ENCODE measurements around the gene PGS1.
"Not testable (repeated sequence)": the region's sequence is repeated elsewhere in the genome, so short reads cannot be mapped to it uniquely, and the experiment has no call there.

Gene PGS1, protein sequence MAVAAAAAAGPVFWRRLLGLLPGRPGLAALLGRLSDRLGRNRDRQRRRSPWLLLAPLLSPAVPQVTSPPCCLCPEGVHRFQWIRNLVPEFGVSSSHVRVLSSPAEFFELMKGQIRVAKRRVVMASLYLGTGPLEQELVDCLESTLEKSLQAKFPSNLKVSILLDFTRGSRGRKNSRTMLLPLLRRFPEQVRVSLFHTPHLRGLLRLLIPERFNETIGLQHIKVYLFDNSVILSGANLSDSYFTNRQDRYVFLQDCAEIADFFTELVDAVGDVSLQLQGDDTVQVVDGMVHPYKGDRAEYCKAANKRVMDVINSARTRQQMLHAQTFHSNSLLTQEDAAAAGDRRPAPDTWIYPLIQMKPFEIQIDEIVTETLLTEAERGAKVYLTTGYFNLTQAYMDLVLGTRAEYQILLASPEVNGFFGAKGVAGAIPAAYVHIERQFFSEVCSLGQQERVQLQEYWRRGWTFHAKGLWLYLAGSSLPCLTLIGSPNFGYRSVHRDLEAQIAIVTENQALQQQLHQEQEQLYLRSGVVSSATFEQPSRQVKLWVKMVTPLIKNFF

DNA sequence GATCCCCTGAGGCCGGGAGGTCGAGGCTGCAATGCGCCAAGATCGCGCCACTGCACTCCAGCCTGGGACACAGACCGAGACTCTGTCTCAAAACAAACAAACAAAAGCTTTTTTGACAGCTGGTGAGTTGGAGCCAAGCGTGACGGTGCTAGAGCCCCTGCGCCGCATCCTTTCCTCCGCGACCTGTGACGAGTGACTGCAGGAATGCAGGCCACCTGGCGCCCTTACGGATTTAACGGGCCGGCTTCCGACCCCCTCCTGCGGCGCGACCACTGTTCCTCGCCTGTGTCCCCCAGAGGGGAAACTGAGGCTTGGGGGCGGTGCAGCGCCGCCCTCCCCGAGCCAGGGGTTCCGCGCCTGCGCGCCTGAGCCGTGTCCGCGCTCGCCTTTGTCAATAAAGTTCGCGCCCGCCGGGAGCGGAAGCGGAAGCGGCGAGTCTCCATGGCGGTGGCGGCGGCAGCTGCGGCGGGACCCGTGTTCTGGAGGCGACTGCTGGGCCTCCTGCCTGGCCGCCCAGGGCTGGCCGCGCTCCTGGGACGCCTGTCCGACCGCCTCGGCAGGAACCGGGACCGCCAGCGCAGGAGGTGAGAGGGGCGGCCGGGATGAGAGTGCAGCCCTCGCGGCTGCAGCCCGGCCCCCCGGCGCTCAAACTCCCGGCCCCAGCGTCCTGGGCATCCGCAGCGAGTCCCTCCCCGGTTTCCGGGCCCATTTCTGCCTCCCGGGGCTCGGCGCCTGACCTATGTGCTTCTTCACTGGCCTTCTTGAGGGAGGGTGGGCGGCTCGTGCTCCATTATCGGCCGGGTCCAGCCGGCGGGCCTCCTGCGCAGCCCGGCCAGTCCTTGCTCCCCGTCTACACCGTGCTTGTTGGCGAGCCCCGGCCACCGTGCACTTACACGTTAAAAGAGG lies at the start of gene PGS1:
Gene PGS1 (plus strand): TSS at position 425 of the 906 bp plus-strand sequence. CDS start 17 bp downstream, at position 442.
- peak; percentile 87 for DNase-seq

DNA sequence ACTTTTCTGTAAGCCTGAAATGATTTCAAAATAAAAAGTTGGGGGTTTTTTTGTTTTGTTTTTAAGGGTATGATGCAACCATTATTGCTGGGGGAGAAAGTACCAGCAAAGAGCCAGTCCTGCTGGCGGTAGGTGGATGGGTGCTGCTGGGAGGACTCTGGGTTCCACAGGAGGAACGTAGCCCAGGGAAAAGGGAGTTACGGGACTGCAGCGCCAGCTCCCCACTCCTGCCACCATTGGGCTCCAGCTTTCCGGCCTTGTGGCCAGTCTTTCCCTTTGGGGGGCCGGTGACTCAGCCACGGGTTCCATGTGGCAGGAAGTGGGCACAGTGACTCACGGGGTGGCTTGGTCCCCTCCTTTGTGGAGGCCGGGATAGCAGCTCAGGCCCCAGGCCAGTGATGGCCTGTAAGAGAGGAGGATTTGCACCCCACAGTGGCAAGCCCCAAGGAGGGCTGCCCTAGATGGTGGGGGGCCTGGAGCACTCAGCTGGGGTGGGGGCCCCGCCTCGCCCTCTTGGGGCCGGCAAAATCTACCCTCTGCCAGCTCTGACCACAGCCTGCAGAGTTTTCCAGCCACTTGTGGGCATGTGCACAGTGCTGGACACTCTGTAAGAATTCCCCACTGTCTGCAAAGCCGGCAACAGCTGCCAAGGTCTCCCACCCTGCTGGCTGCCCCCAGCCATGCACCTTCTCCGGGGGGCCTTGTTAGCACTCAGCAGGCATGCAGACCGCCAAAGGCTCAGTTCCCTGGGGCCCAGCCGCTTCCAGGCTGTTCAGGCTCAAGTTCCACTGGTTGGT lies 49.0 kb upstream of the PGS1 start:
- DNase-seq: peak; percentile 80

DNA sequence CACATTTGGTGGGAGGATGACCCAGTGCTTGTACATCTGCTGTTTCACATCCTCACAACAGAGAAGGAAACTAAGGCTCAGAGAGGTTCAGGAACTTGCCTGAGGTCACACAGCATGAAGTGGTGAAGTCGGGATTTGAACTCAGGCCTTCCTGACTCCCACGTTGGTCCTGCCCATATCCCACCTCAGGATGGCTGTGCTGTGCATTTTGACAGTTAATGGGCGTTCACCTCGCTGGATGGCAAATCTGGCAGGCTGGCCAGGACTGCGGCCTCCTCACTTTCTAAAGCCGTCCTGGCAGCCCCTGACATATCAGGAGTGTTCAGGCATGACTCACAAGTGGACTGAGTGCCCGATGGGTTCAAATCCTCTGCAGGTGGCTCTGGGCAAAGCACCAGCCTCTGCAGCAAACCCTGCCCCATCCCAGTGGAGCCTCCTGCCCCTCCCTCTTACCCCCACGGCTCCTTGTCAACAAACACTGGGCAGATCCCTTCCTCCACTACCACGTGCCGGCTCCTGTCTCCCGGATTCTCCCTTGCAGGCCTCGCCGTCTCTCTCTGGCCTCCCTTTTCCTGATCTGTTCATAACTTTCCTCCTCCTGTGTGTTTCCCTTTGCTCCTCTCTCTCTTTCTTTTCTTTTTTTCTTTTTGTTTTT lies 47.8 kb upstream of the PGS1 start:
- DNase-seq: no peak

DNA sequence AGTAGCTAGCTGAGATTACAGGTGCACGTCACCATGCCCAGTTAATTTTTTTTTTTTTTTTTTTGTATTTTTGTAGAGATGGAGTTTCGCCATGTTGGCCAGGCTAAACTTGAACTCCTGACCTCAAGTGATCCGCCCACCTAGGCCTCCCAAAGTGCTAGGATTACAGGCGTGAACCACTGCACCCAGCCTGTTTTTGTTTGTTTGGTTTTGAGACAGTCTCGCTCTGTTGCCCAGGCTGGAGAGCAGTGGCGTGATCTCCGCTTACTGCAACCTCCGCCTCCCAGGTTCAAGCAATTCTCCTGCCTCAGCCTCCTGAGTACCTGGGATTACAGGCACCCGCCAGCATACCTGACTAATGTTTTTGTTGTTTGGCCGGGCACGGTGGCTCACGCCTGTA lies 47.1 kb upstream of the PGS1 start:
- not testable (repeated sequence) for DNase-seq

DNA sequence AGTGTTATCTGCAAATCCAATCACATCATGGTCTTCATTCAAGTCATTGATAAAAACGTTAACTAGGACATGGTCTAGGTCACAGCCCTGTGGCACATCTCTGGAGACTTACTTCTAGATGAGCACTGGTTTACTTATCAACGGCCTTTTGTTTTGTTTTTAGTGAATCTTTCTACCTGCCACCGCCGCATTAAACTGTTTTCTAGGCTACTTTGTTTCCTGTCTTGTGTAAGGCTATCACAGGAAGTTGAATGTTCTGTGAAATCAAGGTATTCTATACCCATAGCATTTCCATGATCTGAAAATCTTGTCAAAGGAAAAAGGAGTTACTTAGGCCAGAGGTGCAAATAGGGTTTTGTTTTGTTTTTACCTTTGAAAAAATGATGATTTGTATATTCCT lies 45.5 kb upstream of the PGS1 start:
- no peak for DNase-seq

DNA sequence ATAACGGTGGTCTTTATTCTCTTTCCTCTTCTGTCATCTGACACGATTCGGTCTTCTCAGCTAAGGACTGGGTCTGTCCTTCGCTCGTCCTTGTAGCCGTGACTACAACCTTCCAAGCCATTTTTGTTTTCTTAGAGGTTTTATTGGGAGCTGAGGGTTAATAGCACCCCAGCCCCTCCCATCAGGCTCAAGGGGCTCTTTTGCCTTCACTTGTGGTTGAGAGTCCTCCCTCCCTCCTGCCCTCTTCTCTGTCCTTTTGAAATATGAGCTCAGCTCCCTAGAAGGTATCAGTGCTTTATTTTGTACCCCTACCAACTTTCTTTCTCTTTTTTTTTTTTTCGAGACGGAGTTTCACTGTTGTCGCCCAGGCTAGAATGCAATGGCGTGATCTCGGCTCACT lies 43.2 kb upstream of the PGS1 start:
- no peak for DNase-seq

DNA sequence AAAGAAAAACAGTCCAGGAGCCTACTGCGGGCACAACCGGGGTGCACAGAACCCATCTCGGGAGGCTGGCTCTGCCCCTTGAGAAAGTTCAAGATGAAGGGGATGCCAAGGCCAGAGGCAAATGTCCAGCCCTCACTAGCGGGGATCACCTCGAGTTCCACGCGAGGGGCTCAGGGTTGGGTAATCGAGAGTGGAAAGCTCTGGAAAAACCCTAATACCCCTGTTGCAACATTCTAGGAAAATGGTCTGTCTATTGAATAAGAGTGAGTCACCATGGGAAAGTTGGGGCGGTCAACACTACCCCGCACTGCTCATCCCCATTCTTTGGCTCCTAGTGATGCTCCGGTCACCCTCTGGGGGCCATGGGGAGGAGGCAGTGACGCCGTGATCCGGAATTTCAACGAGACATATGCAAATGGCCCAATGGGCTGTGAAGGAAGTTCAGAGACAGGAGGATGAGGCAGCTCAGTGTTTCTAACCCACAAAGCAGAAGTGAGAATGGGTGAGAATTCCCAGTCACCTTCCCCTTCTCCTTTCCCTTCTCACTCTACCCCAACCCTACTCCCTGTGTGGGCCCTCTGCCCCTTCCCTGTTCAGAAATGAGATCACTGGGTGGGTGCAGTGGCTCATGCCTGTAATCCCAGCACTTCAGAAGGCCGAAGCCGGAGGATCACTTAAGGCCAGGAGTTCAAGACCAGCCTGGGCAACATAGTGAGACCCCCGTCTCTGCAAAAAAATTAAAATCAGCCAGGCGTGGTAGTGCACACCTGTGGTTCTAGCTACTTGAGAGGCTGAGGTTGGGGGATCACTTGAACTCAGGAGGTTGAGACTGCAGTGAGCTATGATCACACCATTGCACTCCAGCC lies 41.0 kb upstream of the PGS1 start:
- no peak for DNase-seq

DNA sequence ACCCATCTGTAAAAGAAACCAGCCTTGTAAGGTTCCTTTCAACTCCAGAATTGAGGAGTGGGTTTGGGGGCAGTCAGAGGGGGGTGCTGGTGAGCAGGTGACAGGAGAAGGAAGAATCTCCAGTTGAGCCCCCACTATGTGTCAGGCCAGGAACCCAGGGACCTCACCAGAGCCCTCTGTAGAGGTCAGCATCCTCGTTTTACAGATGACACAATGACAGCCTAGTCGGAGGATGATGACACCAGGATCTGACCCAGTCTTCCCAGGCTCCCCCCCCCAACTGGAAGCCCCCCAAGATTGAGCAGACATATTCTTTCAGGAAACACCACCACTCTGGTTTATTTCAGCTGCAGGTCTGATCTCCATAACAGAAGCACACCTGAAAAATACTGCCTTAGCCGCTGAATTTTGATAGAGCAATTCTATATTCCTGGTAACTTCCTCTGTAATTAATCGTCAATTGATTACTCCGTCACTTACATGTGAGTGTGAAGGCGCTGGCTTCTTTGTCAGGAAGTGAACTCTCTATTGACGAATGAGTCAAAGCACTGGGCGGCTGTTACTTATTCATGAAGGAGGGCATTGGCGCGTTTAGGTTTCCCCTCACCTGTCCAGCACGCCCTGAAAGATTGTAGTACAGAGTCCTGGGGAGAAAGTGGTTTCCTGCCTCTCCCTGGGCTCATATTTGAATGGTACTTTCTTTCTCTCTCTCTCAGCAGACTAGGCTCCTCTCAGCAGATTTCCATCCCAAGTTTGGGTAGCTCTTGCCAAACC lies 39.8 kb upstream of the PGS1 start:
- DNase-seq: no peak

DNA sequence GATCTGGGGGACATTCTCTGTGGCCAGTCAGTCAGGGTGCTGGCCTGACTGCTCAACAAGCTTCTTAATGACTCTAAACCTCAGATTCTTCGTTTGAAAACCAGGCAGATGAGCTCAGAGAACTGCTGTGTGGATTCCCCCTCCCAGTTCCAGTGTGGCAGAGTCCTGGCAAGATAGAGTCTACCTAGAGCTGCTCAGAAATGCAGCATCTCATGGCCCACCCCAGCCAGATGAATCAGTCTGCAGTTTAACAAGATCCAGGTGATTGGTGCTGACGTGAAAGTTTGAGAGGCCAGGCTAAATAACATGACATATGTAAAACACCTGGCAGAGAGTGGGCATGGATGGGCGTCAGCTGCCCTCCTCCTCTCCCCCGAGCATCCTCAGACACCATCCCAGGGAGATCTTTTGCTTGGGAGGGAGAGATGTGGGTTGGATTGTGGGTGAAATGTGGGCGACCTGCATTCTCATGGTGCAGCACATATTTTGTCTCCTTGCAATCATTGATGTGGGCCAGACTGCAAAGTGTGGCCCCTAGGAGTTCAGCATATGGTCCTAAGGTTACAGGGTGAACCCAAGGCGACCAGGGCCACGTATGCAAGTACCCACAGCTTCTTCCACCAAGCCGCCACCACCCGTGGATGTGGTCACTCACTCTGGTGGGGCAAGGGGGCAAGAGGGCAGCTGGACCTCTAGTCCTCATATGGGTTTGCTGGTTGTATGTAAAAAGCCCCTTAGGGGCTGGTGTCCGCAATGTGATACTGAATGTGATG lies 38.1 kb upstream of the PGS1 start:
- DNase-seq: no peak

DNA sequence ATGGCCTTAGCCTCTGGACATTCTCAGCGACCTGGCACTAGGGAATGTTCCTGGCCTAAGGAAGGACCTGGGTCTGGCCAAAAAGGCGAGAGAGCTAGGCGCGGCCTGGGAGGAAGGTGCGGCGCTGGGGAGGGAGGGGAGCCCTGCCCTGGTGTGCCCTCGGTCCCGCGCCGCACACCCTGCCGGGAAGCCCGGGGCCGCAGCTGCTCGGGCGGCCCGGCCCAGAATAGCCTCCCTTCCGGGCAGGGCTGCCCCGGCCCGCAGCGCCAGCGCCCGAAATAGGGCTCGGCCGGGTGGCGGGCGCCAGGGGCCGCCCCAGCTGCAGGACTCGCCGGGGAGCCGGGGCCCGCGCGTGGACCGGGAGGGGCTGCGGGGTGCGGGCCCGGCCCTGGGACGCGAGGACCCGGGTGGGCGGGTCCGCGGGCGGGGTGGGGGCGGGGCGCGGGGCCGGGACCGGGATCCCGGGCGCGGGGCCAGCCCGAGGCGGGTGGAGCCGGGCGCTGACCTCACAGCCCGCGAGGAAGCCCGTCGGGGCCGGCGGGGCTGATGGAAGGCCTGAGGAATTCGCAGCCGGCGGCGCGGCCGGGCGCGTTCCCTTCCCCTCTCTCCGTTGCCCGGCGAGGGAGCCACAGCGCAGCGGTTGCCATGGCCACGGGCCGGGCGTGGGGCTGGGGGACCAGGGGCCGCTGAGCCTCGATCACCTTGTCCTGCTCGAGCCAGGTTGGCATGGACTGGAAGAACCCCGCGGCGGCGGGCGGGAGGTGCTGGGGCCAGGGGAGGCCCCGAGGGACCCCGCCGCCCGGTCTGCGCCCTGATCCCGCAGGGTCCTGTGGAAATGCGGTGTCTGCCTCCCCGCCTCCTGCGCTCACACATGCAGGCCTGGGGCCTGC lies 36.6 kb upstream of the PGS1 start:
- peak; percentile 38 for DNase-seq

DNA sequence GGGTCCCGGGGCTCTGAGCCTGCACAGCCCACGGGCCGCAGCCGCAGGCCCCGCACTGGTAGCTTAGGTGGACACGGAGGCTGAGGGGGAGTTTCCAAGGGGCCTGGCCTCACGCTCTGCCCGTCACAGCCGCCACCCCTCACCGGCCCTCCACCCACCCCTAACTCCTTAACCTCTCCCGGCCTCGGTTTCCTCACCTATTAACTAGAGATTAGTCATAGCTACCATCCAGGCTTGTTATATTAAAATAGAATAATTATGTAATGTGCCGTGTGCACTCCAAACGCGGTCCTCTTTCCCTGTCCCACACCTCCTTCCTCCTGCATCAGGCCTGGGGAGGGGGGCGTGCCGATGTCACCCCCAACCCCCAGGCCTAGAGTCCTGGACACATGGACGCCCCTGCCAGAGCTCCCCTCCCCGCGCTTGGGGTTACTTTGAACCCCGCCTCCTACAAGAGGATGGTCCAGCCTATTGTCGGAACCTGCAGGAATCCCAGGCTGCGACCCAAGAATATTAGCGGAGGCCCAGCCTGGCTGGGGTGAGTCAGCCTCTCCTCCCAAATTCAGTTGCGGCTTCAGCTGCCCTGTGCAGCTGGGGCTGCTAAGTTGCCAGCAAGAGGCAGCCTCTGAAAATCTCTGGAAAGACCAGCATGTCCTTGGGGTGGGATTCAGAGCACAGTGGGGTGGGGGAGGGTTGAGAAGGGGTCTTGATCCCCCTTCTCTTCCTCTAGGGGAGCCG lies 35.8 kb upstream of the PGS1 start:
- no peak for DNase-seq

DNA sequence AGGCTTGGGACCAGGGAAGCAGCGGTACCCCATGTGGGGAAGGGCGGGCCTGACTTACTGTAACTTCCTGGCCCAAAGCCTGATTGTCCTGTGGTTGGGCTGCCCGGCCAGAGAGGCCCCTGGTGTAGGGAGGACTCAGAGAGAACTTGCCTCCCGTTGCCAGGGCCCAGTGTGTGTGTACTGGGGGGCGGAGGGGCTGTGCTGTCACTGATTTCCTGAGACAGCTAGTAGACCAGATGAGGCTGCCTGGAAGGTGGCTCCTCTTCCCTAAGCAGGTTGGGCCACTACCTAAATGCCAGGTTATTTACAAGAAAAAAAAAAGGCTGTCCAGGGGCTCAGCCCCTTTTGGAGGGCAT lies 35.3 kb upstream of the PGS1 start:
- DNase-seq: peak; percentile 47

DNA sequence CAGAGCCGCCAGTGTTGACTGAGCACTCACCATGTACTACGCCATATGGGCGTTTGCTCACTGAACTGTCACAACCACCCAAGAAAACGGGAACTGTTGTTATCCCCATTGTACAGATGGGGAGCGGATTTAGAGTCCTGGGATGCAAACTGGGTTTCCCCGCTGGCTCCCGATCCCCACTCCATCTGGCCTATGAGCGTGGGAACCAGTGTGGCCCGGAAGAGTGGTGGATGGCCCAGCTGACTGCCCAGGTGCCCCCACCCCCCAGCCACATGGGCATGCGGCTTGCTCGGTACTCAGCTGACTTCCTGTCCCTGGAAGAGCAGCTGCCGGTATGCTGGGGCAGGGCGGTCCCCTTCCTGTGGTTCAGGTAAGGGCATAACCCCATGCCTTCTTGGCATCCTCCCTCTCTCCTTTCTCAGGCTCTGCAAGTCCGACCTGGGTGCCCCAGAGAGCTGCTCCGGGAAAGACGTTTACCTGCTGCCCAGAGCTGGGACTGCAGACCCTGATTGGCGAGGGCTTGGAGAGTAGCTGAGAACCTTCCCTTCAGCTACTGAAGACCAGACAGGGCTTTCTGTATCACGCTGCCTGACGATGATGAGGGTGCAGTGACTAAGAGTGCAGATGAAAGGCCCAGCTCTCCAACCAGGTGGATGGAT lies 34.8 kb upstream of the PGS1 start:
- peak; percentile 51 for DNase-seq

DNA sequence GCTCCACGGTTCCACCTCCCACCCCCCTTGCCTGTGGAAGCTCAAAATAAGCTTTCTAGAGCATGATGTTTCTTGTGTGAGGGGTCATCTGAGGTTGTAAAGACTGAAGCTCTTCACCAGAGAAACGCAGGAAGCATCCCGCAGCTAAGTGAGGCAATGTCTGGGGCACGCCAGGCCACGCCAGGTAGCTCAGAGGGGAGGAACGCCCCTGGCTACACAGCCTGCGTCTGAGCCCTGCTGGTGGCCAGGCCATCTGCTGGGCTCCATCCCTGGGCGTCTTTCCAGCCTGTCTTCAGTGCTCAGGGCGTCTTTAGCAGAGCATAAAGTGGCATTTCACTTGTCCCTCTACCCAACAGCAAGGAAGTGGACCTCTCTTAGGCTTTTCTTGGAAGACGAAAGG lies 33.8 kb upstream of the PGS1 start:
- DNase-seq: no peak

DNA sequence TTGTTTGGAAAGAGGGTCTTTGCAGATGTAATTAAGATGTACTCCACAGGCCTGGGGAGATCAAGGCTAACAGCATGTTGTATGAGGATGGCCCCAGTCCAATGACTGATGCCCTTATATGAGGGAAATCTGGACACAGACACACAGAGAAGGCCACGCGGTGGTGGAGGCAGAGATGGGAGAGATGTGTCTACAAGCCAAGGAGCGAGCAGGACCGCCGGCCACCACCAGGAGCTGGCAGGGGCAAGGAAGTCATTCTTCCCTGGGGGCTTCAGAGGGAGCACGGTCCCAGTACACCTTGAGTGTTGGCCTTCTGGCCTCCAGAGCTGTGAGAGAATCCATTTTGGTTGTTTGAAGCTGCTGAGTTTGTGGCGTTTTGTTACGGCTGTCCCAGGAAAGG lies 33.3 kb upstream of the PGS1 start:
- no peak for DNase-seq

DNA sequence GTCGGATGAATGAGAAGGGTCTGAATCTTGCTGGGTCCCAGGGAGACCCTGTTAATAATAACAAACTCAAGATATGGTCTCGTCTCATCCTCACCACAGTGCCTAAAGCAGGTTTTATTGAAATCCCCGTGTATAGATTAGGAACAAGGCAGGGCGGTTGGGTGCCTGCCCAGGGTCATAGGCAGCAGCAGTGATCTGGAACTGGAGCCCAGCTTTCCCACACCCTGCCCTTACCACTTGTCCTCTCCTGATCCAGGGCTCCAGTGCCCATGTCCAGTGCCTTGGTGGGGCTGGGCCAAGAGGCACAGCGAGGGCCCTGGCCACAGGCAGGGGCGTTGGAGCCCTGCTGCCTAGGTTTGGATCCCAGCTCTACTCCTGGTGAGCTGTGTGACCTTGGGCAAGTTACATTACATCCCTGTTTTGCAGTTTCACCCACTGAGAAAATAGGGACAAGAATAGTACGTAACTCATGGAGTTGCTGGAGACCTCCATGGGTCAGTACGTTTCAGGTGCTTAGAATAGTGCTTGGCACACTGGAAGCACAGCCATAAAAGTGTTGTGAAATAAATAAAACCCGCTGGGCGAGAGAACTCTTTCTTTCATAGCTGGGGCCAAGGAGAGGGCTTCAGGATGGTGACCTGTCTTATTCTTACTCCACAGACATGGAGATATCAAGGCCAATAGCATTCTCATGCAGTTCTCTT lies 32.5 kb upstream of the PGS1 start:
- no peak for DNase-seq

Data from hematopoietic multipotent progenitor cell treated with erythropoietin and hydrocortisone succinate and interleukin-3 and kit ligand, for 4 days (in vitro differentiated cells).